H9 (cell line): Measurements from ENCODE around the gene FGD5. TPM values are rescaled to one million over a fixed set of nuclear protein-coding genes. Genes with fewer than 3 reads are reported as not detected.

Experiments used
- DNase-seq: peaks from one replicate; pipeline ENCODE4 v3.0.0-alpha.2; 2017
- H2AFZ ChIP-seq: one replicate; pipeline ENCODE4 v1.6.1; 2013; ENCODE audit warnings: mild to moderate bottlenecking, low read length, control low read depth, moderate library complexity
- H2AK5ac ChIP-seq: 2 replicates; pipeline ENCODE4 v1.6.1; 2013; ENCODE audit warnings: low read length, control low read depth, mixed read lengths; ENCODE audit not compliant: insufficient read length
- H2BK120ac ChIP-seq: one replicate; pipeline ENCODE4 v1.6.1; 2013; ENCODE audit warnings: low read depth, mild to moderate bottlenecking, low read length, control low read depth, inconsistent platforms; ENCODE audit not compliant: poor library complexity, severe bottlenecking
- H2BK12ac ChIP-seq: 2 replicates; pipeline ENCODE4 v1.6.1; 2013; ENCODE audit warnings: low read length, control low read depth, mixed read lengths, low read depth; ENCODE audit not compliant: insufficient read length
- H2BK15ac ChIP-seq: 2 replicates; pipeline ENCODE4 v1.6.1; 2013; ENCODE audit warnings: low read depth, low read length, control low read depth
- H2BK20ac ChIP-seq: one replicate; pipeline ENCODE4 v1.6.1; 2013; ENCODE audit warnings: low read depth, mild to moderate bottlenecking, low read length, control low read depth, inconsistent platforms; ENCODE audit not compliant: poor library complexity, severe bottlenecking
- H2BK5ac ChIP-seq: 2 replicates; pipeline ENCODE4 v1.6.1; 2013; ENCODE audit warnings: low read length, control low read depth, mixed read lengths; ENCODE audit not compliant: insufficient read length
- H3K14ac ChIP-seq: 2 replicates; pipeline ENCODE4 v1.6.1; 2013; ENCODE audit warnings: low read length, control low read depth; ENCODE audit not compliant: insufficient read depth
- H3K18ac ChIP-seq: 2 replicates; pipeline ENCODE4 v1.6.1; 2013; ENCODE audit warnings: low read depth, mild to moderate bottlenecking, mixed read lengths, low read length, control low read depth; ENCODE audit not compliant: insufficient read length
- H3K23ac ChIP-seq: 2 replicates; pipeline ENCODE4 v1.6.1; 2013; ENCODE audit warnings: low read length, control low read depth, mixed read lengths, low read depth; ENCODE audit not compliant: insufficient read length
- H3K23me2 ChIP-seq: 2 replicates; pipeline ENCODE4 v1.6.1; 2013; ENCODE audit warnings: low read depth, mild to moderate bottlenecking, mixed read lengths, low read length, control low read depth; ENCODE audit not compliant: insufficient read length, poor library complexity, severe bottlenecking
- H3K27ac ChIP-seq: 2 replicates; pipeline ENCODE4 v1.5.1; 2013; ENCODE audit warnings: low read length, control low read depth, mixed read lengths, low read depth; ENCODE audit not compliant: insufficient read length
- H3K27me3 ChIP-seq: 2 replicates; pipeline ENCODE4 v1.6.1; 2013; ENCODE audit warnings: low read length, control low read depth, inconsistent platforms; ENCODE audit not compliant: insufficient read depth
- H3K4ac ChIP-seq: 2 replicates; pipeline ENCODE4 v1.6.1; 2013; ENCODE audit warnings: low read depth, mild to moderate bottlenecking, control low read depth, inconsistent platforms, low read length, moderate library complexity
- H3K4me1 ChIP-seq: 2 replicates; pipeline ENCODE4 v1.6.1; 2013; ENCODE audit warnings: low read length, control low read depth, inconsistent platforms; ENCODE audit not compliant: insufficient read depth
- H3K4me2 ChIP-seq: 2 replicates; pipeline ENCODE4 v1.6.1; 2013; ENCODE audit warnings: low read length, control low read depth, mixed read lengths; ENCODE audit not compliant: insufficient read length, insufficient read depth
- H3K56ac ChIP-seq: 2 replicates; pipeline ENCODE4 v1.6.1; 2013; ENCODE audit warnings: low read depth, mild to moderate bottlenecking, mixed read lengths, low read length, control low read depth; ENCODE audit not compliant: insufficient read length
- H3K79me1 ChIP-seq: 2 replicates; pipeline ENCODE4 v1.6.1; 2013; ENCODE audit warnings: low read depth, mild to moderate bottlenecking, moderate library complexity, low read length, control low read depth, inconsistent platforms; ENCODE audit not compliant: insufficient read depth, poor library complexity, severe bottlenecking
- H3K79me2 ChIP-seq: 2 replicates; pipeline ENCODE4 v1.6.1; 2013; ENCODE audit warnings: low read length, control low read depth, inconsistent platforms; ENCODE audit not compliant: insufficient read depth
- H3K9ac ChIP-seq: 2 replicates; pipeline ENCODE4 v1.6.1; 2013; ENCODE audit warnings: low read length, control low read depth, mixed read lengths; ENCODE audit not compliant: insufficient read length; ENCODE audit errors: extremely low read depth
- H3K9me3 ChIP-seq: one replicate; pipeline ENCODE4 v1.6.1; 2013; ENCODE audit warnings: low read depth, low read length, inconsistent platforms; ENCODE audit not compliant: control insufficient read depth
- H3T11ph ChIP-seq: one replicate; pipeline ENCODE4 v1.6.1; 2013; ENCODE audit warnings: mild to moderate bottlenecking, low read length, control low read depth, inconsistent platforms
- H4K20me1 ChIP-seq: one replicate; pipeline ENCODE4 v1.6.1; 2013; ENCODE audit not compliant: control insufficient read depth, insufficient read length, insufficient read depth
- H4K5ac ChIP-seq: 2 replicates; pipeline ENCODE4 v1.6.1; 2013; ENCODE audit warnings: low read depth, mild to moderate bottlenecking, mixed read lengths, low read length, control low read depth; ENCODE audit not compliant: insufficient read length
- H4K8ac ChIP-seq: replicated peaks from 2 replicates; pipeline ENCODE4 v1.6.1; 2013; ENCODE audit warnings: low read length, control low read depth, mixed read lengths, low read depth; ENCODE audit not compliant: insufficient read length
- H4K91ac ChIP-seq: 2 replicates; pipeline ENCODE4 v1.6.1; 2013; ENCODE audit warnings: low read depth, mild to moderate bottlenecking, moderate library complexity, mixed read lengths, low read length, control low read depth; ENCODE audit not compliant: insufficient read length
- H3K27ac Mint-ChIP-seq, 3 experiments: 2 replicates in 2 of 3; 3 replicates in 1 of 3; pipeline ENCODE4 v1.8.0; 2020 to 2021; ENCODE audit warnings: mixed read lengths in 3 of 3, mild to moderate bottlenecking in 1 of 3, moderate library complexity in 1 of 3
- H3K27me3 Mint-ChIP-seq: 2 replicates; pipeline ENCODE4 v1.8.0; 2021; ENCODE audit warnings: low read depth, mild to moderate bottlenecking, moderate library complexity, mixed read lengths
- H3K36me3 Mint-ChIP-seq, 3 experiments: 2 replicates in 2 of 3; 3 replicates in 1 of 3; pipeline ENCODE4 v1.8.0; 2020 to 2021; ENCODE audit warnings: low read depth in 3 of 3, mixed read lengths in 3 of 3; ENCODE audit not compliant: insufficient read depth in 1 of 3
- H3K4me1 Mint-ChIP-seq, 2 experiments: 2 replicates each; pipeline ENCODE4 v1.8.0; 2020; ENCODE audit warnings: mixed read lengths in 2 of 2
- H3K4me3 Mint-ChIP-seq, 2 experiments: 2 replicates in 1 of 2; 3 replicates in 1 of 2; pipeline ENCODE4 v1.8.0; 2020 to 2021; ENCODE audit warnings: mild to moderate bottlenecking in 2 of 2, mixed read lengths in 2 of 2, moderate library complexity in 1 of 2
- H3K9me3 Mint-ChIP-seq, 2 experiments: 2 replicates in 1 of 2; 3 replicates in 1 of 2; pipeline ENCODE4 v1.8.0; 2020; ENCODE audit warnings: mild to moderate bottlenecking in 2 of 2, mixed read lengths in 2 of 2, moderate library complexity in 1 of 2
- CTCF ChIP-seq: fragments of 200-600 bp; sonication (generic); conservative IDR thresholded peaks from 3 replicates; pipeline ENCODE4 v1.8.0; 2021; ENCODE audit warnings: antibody characterized with exemption, mild to moderate bottlenecking
- WGBS: extraction: QIAGEN DNeasy Blood & Tissue Kit; methylation state at CpG from one replicate; pipeline ENCODE4 v1.1.7; 2013; ENCODE audit warnings: missing lambda C conversion rate, low lambda C conversion rate, mixed read lengths; ENCODE audit not compliant: insufficient read length; ENCODE audit errors: extremely low coverage; 5-methylcytosine and 5-hydroxymethylcytosine counted together
- total RNA-seq: library from RNA; stranded (reverse); gene quantifications from 2 replicates; pipeline ENCODE4 v1.2.1, GENCODE V29; 2021

FGD5 gene
- total RNA-seq, 1 experiment from 2014 or later = 7.8 TPM

GRCh38 chr3:14906355-14906971 lies 87.7 kb downstream of the FGD5 start:
- Histone ChIP-seq H3K9ac (no peak overlapping the region), H2AFZ (no peak overlapping the region), H2BK12ac (no peak overlapping the region), H3K79me1 (no peaks in the 10 kb centered on the region), H2AK5ac (no peak overlapping the region), H3K23me2 (no peaks in the 10 kb centered on the region), H3K4me2 (no peak overlapping the region), H2BK15ac (no peak overlapping the region), H3K27ac (no peak overlapping the region), H3K4me1 (no peaks in the 10 kb centered on the region; the same call in 1 of the 2 replicates), H4K20me1 (no peaks in the 10 kb centered on the region), H4K8ac (no peak overlapping the region), H4K91ac (no peak overlapping the region), H3K23ac (no peak overlapping the region), H2BK120ac (no peak overlapping the region), H2BK20ac (no peak overlapping the region), H3K56ac (no peak overlapping the region), H3K14ac (0 out of 2 replicates have a peak overlapping the region, but pooled peaks have one; percentile 5), H3K4ac (no peak overlapping the region), H2BK5ac (no peak overlapping the region), H3K27me3 (no peaks in the 10 kb centered on the region), H4K5ac (no peak overlapping the region), H3K9me3 (no peaks in the 10 kb centered on the region), H3K18ac (peak overlapping the region; percentile 29), H3K79me2 (no peaks in the 10 kb centered on the region), H3T11ph (no peak overlapping the region)
- Mint-ChIP-seq H3K9me3 (peaks cover 9 to 10% of the 10 kb centered on the region in 2 experiments), H3K4me3 (no peak overlapping the region), H3K4me1 (peaks cover 2 to 3% of the 10 kb centered on the region in 2 experiments), H3K36me3 (peaks cover 7 to 19% (median 17%) of the 10 kb centered on the region in 3 experiments; a peak in 6 of 7 replicates), H3K27me3 (no peaks in the 10 kb centered on the region), H3K27ac (no peak overlapping the region; a peak in 1 of 7 replicates)
- no peak for TF ChIP-seq CTCF
- no CpG with 5 or more reads among the region's 11 CpGs for WGBS
- peak; percentile 25 for DNase-seq
